ENCODE data around the gene ZEB2.

- no peak for TF ChIP-seq CTCF (IDR thresholded peaks at IDR 0.05)
- TF ChIP-seq POLR2AphosphoS5 (IDR thresholded peaks at IDR 0.05): no peak
Observed at GRCh38 chr2:144501627-144502026, 18.3 kb downstream of the ZEB2 start.

All from breast epithelium (tissue), 3 donors.